ENCODE measurements around the gene KLF16.

The KLF16 gene

DNA sequence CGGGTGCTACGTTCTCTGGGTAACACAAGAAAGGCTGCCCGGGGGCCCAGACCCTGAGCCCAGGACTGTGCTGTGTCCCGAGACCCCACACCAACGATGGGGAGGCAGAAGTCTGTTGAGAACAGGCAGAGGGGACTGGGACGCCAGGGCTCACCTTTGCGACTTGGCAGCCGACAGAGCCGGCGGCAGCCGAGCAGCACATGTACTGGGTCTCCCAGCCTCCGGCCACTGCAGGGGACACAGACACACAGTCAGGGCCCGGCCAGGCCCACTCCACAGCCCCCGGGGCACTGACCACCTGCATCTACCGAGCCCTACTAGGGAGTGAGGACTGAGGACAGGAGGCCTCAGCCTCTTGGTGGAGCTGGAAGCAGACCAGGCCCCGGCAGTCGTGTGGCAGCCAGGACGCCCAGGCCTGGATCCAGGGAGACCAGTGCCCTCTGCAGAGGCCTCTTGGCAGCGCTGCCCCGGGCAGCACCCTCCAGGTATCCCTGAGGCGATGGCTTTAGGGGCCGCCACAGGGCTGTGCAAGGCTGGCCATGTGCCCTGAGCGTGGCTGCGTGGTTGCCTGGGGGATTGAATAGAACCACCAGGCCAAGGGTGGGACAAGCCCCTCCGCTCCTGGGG, 45.7 kb downstream of the KLF16 start:
- H3K27me3 ChIP-seq (ENCODE audit: low read depth), result no peaks in the 10 kb centered on the region
- H3K36me3 ChIP-seq (replicated peaks), result peaks cover 49% of the 10 kb centered on the region
- no peak for DNase-seq (ENCODE audit: low spot score in 2 of 2)
- no peaks in the 10 kb centered on the region for H3K9me3 ChIP-seq
- H3K4me3 ChIP-seq, result no peak overlapping the region
- peaks cover 6% of the 10 kb centered on the region for H3K4me1 ChIP-seq
- in situ Hi-C loops (cut with MboI; ENCODE audit: low sequenced_read_pairs), result no loop called here

DNA sequence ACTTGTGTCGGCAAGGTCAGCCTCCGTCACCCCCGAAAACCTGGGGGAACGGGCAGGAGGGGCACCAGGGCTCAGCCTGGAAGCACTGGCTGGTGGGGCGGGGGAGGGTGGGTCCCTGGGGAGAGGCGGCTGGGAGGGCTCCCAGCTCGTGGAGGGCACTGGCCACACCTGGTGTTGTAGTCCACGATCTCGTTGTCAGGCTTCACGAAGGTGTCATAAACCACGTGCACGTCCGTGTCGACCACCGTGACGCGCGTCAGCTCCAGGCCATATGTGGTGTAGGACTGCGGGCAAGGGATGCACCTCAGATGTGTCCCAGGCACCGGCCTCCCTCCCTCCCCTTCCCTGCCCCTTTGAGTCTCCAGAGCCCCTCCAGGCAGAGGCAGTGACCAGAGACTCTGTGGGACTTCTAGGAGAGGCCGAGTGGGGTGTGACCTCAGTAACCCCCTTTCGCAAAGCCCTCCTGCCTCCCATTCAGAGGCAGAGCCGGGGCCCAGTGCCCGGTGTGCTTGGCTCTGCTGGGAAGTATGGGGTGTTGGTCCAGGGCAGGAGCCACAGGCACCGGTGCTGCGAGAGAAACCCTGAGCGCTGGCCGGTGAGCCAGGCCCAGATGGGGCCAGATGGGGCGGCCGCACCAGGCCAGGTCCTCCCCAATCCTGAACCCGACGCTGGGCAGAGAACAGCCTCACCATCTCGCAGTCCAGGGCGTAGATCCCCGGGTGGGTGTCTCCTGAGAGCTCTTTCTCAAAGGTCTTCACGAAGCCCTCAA, 46.7 kb downstream of the KLF16 start:
- Histone ChIP-seq H3K36me3 (replicated peaks) (peaks cover 46% of the 10 kb centered on the region), H3K4me3 (no peak overlapping the region), H3K27me3 (ENCODE audit: low read depth) (no peaks in the 10 kb centered on the region), H3K4me1 (peaks cover 6% of the 10 kb centered on the region), H3K9me3 (no peaks in the 10 kb centered on the region)
- DNase-seq (ENCODE audit: low spot score in 2 of 2), result no peak
- in situ Hi-C loops (cut with MboI; ENCODE audit: low sequenced_read_pairs), result no loop called here

DNA sequence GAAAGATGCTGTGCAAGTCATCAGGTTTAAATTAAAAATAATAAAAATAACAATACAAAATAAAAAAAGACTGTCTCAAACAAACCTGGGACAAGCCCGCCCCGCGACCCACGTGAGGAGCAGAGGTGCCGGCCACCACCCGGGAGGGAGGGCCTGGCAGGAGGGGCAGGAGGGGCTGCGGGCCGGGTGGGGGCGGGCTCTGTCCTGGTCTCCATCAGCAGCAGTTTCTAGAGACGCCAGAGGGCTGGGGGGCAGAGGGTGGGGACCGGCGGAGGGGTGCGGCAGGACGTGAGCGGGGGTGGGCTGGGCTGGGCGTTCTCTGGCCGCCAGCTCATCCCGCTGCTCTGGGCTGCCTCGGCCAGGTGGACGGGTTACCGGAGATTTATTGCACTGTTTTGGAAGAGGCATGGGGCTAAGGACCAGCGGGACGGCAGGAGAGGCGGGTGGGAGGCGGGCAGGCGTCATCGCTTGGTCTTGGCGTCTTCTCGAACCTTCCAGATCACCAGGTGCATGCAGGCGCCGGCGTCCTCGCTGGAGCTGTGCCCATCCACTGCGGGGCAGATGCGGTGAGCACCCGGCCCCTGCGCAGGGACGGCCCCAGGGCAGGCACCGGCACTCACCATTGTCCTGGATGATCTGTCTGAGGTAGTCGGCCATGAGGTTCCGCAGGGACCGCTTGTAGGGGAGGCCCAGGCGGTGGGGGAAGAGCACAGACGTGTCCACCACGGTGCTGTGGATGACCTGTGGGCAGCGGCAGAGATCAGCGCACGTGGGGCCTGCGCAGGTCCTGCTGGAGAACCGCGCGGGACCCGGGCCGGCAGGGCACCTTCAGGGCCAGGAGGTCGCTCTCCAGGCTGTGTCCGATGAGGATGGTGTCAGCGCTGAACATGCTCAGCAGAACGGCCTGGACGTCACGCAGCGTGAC, 47.5 kb downstream of the KLF16 start:
- no peaks in the 10 kb centered on the region for H3K9me3 ChIP-seq
- no peak for DNase-seq (ENCODE audit: low spot score in 2 of 2)
- peaks cover 6% of the 10 kb centered on the region for H3K4me1 ChIP-seq
- peaks cover 45% of the 10 kb centered on the region for H3K36me3 ChIP-seq (replicated peaks)
- no peaks in the 10 kb centered on the region for H3K27me3 ChIP-seq (ENCODE audit: low read depth)
- in situ Hi-C loops (cut with MboI; ENCODE audit: low sequenced_read_pairs), result no loop called here
- H3K4me3 ChIP-seq, result no peak overlapping the region

DNA sequence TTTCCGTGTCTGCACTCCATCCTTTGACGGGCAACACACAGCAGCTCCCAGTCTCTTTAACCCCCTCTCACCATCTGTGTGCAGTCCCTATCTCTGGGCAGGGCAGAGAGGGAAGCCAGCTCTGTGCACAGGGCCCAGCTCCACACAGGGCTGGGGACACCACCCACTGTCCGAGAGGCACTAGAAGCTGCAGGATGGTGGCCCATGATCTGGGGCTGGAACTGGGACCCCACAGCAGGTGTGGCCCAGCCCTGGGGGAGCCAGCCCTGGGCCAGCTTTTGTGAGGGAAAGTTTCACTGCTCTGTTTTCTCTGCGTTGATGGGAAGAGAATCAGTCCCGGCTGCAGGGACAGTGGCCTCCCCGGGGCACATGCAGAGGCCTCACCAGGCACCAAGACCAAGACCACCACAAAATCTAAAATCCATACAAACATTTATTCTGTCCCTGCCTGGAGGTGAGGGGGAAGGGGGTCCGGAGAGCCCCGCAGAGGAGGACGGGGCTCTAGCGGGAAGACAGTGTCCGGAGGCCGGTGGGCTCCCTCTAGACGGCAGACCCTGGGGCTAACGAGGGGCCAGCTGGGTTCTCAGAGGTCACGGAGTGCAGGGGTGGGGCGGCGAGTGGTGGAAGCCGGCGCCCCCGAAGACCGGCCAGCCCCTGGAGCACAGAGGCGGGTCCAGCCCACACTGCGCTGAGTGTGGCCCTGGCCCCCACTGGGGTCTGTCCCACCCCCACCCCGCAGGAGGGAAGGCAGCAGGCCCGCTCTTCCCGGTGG, 48.4 kb downstream of the KLF16 start:
- Histone ChIP-seq H3K36me3 (replicated peaks) (peaks cover 36% of the 10 kb centered on the region), H3K4me1 (peaks cover 6% of the 10 kb centered on the region), H3K9me3 (no peaks in the 10 kb centered on the region), H3K27me3 (ENCODE audit: low read depth) (no peaks in the 10 kb centered on the region), H3K4me3 (no peak overlapping the region)
- no peak for DNase-seq (ENCODE audit: low spot score in 2 of 2)
- in situ Hi-C loops (cut with MboI; ENCODE audit: low sequenced_read_pairs), result no loop called here

DNA sequence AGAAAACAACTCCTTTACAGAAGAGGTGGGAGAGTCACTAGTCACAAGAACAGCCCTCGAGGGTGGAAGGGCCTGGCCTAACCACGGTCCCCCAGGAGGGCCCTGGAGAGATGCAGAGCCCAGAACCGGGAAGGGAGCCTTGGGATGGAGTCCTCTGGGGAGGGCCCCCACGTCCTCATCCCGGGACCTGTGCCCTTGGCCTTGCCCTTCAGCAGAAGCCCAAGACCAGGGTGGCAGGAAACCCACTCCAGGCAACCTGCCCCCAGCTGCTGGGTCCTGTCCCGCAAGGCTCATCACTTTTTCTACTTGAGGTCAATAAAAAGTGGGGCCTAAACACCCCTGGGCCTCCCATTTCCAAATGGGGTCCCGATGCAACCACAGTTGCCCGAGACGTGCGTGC, 49.0 kb downstream of the KLF16 start:
- Histone ChIP-seq H3K4me3 (no peak overlapping the region), H3K4me1 (peaks cover 6% of the 10 kb centered on the region), H3K9me3 (no peaks in the 10 kb centered on the region), H3K27me3 (ENCODE audit: low read depth) (no peaks in the 10 kb centered on the region), H3K36me3 (replicated peaks) (peaks cover 31% of the 10 kb centered on the region)
- in situ Hi-C loops (cut with MboI; ENCODE audit: low sequenced_read_pairs), result no loop called here
- no peak for DNase-seq (ENCODE audit: low spot score in 2 of 2)

DNA sequence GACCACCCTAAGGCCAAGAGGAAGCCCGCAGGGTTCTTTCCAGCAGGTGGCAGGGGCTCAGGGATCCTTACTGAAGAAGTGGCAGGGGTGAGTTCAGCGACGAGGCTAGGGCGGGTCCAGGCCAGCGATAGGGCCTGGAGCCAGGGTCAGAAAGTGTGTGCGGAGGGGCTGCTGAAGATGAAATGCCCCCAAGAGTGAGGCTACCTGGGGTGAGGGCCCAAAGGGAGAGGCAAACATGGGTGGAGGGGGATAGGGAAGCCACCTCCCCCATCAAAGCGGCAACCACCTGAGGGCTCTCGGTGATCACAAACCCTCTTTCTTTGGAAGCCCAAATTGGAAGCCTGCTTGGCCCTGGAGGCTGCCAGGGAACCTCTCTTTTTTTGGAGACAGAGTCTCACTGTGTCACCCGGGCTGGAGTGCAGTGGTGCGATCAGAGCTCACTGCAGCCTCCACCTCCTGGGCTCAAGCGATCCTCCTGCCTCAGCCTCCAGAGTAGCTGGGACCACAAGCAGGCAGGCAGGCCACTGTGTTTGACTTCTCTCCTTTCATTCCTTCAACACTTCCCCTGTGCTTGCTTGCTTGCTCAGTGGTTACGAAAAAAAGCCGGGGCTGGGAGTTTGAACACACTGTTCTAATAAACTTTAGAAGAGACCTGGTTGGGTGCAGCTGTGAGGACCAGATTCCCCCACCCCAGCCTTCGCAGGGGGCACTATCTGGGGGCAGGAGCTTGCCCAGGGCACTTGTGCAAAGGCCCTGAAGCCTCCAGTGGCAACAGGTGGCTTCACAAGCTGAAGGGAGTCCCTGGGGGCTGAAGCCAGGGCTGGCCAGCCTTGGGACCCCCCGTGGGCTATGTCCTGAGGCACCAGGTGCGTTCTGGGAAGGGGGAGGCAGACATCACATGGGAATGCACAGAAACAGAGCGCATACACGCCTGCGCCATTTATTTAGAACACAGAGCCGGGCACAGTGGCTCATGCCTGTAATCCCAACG, 49.9 kb downstream of the KLF16 start:
- Histone ChIP-seq H3K4me3 (peak overlapping the region; percentile 46), H3K36me3 (replicated peaks) (peaks cover 26% of the 10 kb centered on the region), H3K9me3 (no peaks in the 10 kb centered on the region), H3K4me1 (peaks cover 6% of the 10 kb centered on the region), H3K27me3 (ENCODE audit: low read depth) (no peaks in the 10 kb centered on the region)
- no peak for DNase-seq (ENCODE audit: low spot score in 2 of 2)
- in situ Hi-C loops (cut with MboI; ENCODE audit: low sequenced_read_pairs), result no loop called here

DNA sequence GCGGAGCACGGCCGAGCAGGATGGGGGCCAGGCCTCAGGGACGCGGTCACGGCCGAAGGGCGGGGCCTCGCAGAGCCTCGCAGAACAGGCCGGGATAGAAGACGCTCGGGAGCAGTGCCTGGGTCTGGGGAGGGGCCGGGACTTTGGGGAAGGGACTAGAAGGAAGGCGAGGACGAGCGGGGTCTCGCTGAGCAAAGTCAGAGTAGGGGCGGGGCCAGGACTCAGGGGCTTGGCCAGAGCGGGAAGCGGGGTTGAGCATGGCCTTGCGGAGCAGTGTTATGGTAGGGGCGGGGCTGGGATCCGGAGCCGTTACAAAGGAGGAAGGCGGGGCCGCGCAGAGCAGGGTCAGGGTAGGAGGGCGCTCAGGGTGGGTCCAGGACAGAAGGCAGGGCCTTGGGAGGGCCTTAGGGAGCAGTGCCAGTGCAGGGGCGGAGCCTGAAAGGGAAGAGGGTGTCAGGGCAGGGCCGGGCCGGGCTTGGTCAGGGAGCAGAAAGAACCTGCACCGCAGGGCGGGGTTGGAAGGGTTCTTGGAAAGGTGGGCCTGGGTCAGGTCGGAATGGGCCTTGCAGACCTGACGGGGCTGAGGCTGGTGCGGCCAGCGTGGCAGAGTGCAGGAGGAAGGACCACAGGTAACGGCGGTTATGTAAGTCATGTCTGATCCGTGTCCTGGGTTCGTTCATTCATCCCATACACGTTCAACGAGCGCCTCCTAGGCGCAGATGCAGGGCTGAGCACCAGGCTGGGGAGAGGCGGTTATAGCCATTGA, 50.8 kb downstream of the KLF16 start:
- in situ Hi-C loops (cut with MboI; ENCODE audit: low sequenced_read_pairs), result no loop called here
- Histone ChIP-seq H3K27me3 (ENCODE audit: low read depth) (no peaks in the 10 kb centered on the region), H3K4me3 (peak overlapping the region; percentile 46)

DNA sequence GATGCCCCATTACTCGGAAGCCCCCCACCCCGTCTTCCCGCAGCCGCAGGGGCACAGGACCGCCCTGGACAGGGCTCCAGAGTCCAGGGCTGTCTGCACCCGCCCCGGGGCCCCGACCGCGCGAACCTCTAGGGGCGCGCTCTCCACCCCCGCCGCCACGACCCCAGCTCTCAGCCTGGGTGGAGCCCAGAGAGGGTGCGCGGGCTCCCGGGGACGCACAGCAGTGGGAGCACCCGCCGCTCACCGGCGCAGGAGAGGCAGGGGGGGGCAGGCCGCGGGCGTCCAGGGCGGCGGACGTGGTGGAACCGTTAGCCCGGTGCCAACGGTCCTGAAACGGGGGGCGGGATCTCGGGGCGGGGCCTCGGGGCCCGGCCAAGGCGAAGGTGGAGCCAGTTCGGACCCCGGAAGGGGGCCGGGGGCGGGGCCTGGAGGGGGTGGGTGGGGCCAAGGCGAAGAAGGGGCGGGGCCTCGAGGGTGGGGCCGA, 51.4 kb downstream of the KLF16 start, which contains the start of gene ATP8B3:
ATP8B3 (minus strand) TSS at position 335 of the 484 bp plus-strand sequence. CDS start 540 bp downstream, outside the sequence.
- Histone ChIP-seq H3K36me3 (replicated peaks) (peaks cover 12% of the 10 kb centered on the region), H3K4me3 (peak within 1 kb of the TSS; percentile 46), H3K9me3 (no peaks in the 10 kb centered on the region), H3K4me1 (peaks cover 6% of the 10 kb centered on the region), H3K27me3 (ENCODE audit: low read depth) (no peaks in the 10 kb centered on the region)
- DNase-seq (ENCODE audit: low spot score in 2 of 2), result no peak
- in situ Hi-C loops (cut with MboI; ENCODE audit: low sequenced_read_pairs), result no loop called here

More for the DNA sequence above, 50.8 kb downstream of the KLF16 start:
- peaks cover 17% of the 10 kb centered on the region for H3K36me3 ChIP-seq (replicated peaks)
- H3K4me1 ChIP-seq, result peaks cover 6% of the 10 kb centered on the region
- peak; percentile 97 to 100 for DNase-seq (ENCODE audit: low spot score in 2 of 2)
- no peaks in the 10 kb centered on the region for H3K9me3 ChIP-seq

DNA sequence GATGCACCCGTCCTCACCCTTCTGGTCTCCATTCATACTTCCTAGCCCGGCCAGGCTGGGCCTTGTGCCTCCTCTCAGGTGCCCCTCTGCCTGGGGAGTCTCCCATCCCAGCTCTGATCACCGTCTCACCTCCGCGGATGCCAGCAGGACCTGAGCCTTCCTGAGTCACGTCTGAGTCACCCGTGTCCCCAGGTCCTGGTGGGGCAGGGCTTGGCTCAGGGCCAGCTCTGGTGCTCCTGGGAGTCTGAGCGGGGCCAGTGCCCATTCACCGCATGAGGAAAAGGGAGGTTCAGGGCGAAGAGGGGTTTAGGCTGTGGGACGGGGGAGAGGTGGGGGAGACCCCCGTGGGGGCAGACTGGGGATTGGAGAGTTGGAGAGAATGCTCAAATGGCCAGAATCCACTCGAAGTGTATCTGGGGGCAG, 51.9 kb downstream of the KLF16 start:
- H3K36me3 ChIP-seq (replicated peaks), result peaks cover 9% of the 10 kb centered on the region
- H3K9me3 ChIP-seq, result no peaks in the 10 kb centered on the region
- H3K27me3 ChIP-seq (ENCODE audit: low read depth), result no peaks in the 10 kb centered on the region
- H3K4me1 ChIP-seq, result peaks cover 6% of the 10 kb centered on the region
- peak in 1 of 2 experiments; percentile 45 for DNase-seq (ENCODE audit: low spot score in 2 of 2)
- peak overlapping the region; percentile 46 for H3K4me3 ChIP-seq
- in situ Hi-C loops (cut with MboI; ENCODE audit: low sequenced_read_pairs), result no loop called here

DNA sequence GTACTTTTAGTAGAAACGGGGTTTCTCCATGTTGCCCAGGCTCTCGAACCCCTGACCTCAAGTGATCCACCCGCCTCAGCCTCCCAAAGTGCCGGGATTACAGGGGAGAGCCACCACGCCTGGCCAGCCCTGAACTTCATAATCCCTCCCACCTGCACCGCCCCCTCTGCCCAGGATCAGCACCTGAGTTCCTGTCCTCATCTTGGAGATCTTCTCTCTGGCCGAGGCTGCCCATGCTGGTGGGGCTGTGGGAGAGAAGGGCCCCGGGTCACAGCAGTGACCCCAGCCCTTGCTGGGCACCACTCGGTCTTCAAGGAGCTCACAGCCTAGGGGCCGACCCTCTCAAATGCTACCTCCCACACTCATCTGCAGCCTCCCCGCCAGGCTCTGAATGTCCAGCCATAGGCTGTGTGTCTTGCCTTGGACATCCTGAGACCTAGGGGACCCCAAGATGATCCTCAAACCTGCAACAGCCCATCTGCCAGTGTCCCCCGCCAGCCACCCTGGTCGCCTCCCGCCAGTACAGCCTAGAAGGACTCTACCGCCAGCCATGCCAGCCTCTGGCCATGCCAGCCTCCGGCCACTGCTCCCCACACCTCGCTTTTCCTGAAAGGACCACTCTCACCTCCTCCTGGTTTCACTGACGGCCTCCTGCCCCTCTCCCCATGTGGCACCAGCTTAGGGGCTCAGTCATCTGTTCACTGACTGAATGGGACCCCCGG, 52.8 kb downstream of the KLF16 start:
- no peak overlapping the region for H3K4me3 ChIP-seq
- peaks cover 6% of the 10 kb centered on the region for H3K4me1 ChIP-seq
- in situ Hi-C loops (cut with MboI; ENCODE audit: low sequenced_read_pairs), result no loop called here
- peaks cover 4% of the 10 kb centered on the region; the same call in 1 of the 2 replicates for H3K36me3 ChIP-seq (replicated peaks)
- no peaks in the 10 kb centered on the region for H3K27me3 ChIP-seq (ENCODE audit: low read depth)
- H3K9me3 ChIP-seq, result no peaks in the 10 kb centered on the region
- DNase-seq (ENCODE audit: low spot score in 2 of 2), result no peak

DNA sequence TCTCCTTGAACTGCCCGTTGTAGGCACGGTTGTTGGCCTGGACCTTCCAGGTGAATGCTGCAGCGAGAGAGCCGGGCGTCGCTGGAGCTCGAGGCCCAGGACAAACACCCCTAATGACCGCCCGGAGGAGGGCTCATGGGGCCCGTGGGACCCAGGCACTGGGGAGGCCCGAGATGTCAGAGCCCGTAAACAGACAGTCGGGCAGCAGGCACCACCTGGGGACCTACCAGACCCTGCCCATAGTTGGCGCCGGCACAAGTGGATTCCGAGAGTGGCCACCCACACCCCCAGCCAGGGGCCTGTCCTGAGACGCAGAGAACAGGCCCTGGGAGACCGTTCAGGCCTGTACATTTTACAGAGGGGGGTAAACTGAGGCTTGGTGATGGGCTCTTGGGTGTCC, 53.7 kb downstream of the KLF16 start:
- H3K4me1 ChIP-seq, result peaks cover 6% of the 10 kb centered on the region
- no peak for DNase-seq (ENCODE audit: low spot score in 2 of 2)
- H3K4me3 ChIP-seq, result no peak overlapping the region
- in situ Hi-C loops (cut with MboI; ENCODE audit: low sequenced_read_pairs), result no loop called here
- H3K36me3 ChIP-seq (replicated peaks), result no peaks in the 10 kb centered on the region; the same call in 1 of the 2 replicates
- no peaks in the 10 kb centered on the region for H3K27me3 ChIP-seq (ENCODE audit: low read depth)
- H3K9me3 ChIP-seq, result no peaks in the 10 kb centered on the region
